HG02623 (cell line): ENCODE measurements around the gene HTT.

Source experiments
- ATAC-seq: cut with Tn5 transposase; IDR thresholded peaks from one replicate; pipeline ENCODE4 v1.9.1; 2021; ENCODE audit warnings: moderate library complexity; ENCODE audit not compliant: unreplicated experiment

Gene HTT

DNA sequence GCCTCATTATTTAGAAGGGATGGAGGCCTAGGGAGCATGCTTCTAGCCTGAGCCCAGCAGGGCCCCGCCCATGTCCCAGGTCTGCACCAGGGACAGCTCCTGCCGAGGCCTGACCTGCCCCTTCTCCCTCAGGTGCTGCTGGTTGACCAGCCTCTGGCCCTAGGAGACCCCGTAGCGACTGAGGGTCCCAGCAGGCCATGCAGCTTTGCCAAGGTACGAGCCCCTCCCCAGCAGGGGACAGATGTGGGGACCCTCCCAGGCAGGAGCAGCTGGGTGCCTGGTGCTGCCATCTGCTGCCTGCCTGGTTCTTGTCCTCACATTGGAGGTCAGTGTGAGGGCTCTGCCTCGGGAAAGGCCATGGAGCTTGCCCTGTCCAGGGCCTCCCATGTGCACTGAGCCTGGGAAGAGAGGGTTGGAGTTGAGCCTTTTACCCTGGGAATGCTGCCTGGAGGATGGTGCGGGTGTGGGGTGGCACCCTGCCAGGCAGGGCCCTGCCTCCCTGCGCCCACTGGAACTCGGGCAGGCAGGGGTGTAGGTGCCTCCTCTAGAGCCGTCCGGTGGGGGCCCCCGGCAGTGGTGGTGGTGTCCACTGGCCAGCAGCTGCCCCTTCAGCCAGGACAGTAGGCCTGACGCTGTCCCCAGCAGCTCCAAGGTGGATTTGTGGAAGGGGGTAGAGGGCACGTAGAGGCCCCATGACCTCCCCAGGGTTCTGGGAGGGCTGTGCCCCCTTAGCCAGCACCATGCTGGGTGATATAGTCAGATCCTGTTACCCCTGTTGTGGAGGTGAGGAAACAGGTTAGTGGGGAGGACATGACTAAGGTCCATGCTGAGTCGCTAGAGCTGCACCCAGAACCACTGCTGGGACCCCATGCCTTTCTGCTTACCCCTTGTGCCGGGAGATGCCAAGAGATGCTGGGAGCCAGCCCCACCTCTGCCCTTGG is 172.2 kb downstream of the HTT start:
- ATAC-seq = no peak

DNA sequence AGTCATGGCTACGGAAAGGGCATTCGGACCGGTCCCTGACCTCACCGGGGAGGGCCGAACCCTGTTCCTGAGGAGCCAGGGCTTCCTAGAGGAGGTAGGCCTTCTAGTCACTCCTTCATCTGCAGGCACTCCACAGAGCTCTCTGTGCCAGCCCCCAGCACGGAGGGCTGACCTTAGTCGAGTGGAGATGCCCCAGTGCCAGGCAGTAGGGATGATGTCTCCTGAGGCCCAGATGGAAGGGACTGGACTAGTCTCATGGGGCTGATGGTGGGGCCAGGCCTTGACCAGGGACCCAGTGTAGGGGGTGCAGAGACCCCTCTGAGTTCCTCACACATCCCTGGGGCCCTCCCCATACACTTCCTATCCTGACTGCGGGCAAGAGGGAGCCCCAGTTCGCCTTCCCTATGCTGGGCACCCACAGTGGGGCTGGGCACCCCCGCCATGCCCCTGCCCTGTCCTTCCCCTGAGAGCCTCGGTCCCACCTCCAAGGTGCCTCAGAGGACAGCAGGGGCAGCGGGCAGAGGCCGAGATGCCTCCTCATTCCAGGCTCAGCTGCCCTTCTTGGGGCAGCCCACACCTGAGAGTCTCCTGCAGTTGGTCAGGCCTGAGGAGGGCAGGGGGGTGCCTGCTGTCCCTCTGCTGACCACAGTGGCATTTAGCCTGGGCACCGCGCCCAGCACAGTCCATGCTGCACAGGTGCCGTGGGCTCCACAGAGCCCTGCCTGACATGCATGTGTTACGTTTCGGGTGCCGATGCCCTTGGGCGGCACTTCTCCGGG is 173.1 kb downstream of the HTT start:
- ATAC-seq = no peak

DNA sequence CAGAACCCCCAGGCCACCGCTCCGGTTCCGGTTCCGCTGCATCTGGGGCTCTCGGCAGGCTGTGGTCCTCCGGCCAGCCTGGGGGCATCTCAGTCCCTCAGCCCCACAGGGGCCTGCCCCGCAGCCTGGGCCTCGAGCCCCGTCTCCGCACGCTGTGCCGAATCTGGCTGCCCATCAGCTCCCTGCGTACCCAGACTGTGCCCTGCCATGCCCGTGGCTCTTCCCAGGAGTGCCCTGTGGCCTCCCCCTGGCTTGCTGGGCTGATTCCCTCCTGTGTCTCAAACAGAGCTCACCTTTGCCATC is 173.6 kb downstream of the HTT start:
- no peak for ATAC-seq

DNA sequence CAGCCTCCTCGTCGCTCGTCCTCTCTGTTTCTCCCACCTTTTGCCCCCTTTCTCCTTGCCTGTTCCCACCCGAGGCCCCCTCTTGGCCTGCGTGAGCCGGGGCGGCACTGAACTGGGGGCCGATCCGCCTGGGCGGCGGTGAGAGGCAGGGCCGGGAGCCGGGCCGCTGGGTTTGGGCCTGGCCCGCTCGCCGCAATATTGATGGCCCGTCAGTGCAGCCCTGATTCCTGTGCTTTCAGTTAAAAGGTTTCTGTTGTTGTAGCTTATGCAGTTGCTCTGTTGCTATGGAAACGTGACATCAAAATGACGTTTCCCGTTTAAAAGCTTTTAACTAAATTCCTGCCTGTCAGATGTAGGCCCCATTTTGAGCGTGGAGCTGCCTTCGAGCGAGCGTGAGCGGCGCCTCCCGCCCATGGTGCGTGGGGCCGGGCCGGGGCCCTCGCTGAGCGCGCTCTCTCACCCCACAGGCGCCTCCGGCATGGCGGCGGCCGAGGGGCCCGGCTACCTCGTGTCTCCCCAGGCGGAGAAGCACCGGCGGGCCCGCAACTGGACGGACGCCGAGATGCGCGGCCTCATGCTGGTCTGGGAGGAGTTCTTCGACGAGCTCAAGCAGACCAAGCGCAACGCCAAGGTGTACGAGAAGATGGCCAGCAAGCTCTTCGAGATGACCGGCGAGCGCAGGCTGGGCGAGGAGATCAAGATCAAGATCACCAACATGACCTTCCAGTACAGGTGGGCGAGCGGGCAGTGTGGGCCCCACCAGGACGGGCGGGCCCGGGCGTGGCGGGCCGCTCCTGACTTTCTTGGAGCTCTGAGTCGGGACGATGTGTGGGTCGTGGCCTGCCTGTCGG is 174.6 kb downstream of the HTT start, which contains the start of gene MSANTD1:
MSANTD1 (plus strand) TSS at position 349 of the 851 bp plus-strand sequence; CDS start at position 413, 64 bp downstream.
- no peak for ATAC-seq

DNA sequence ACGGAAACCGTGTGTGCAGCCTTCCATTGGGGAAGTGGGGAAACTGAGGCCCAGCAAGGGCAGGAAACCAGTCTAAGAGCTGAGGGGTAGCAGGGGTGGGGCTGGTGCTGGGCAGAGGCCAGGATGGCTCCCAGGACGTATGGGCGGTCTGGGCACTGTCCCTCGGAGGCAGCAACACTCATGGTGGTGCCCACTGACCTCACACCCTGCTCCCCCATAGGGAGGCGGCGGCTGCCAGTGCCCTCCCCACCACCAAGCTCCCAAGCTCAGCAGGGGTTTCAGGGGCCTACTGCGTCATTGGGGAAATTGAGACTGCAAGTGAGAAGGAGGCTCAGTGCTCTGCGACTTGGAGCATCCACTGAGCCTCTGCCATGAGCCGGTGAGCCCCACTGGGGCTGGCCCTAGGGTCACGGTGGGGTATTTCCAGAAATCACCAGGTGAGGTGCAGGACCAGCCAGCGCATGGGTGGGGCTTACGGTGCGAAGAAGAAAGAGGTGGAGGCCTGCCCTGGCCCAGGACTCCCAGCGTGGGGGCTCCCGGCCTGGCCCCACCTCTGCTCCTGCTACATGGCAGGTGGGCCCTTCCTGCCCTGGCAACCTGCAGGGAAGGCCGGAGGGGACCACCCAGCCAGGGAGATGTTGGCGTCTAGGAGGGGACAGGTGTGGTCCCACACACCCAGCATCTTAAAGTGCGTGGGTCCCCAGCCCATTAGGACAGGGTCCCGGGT is 175.4 kb downstream of the HTT start:
- ATAC-seq = no peak

DNA sequence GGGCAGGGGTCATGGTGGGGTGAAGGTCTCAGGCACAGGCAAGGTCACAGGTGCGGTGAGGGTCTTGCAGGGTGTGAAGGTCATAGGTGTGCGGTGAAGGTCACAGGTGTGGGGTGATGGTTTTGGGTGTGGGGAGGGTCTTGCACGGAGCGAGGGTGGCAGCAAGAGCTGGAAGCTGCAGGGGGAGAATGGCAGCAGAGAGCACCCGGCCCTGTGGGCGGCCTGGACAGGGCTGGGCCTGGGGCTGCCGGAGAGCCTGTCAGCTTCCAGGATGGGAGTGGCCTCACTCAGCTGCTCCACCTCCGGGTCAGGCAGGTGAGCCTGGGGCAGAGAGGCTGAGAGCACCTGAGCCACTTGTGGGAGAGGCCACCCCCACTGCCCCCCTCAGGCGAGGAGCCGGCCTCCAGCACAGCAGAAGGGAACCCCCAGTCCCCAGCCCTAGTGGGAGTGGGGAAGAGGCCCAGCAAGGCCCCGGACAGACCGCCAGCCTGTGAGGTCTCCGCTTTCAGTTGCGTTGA is 176.0 kb downstream of the HTT start:
- ATAC-seq = no peak

DNA sequence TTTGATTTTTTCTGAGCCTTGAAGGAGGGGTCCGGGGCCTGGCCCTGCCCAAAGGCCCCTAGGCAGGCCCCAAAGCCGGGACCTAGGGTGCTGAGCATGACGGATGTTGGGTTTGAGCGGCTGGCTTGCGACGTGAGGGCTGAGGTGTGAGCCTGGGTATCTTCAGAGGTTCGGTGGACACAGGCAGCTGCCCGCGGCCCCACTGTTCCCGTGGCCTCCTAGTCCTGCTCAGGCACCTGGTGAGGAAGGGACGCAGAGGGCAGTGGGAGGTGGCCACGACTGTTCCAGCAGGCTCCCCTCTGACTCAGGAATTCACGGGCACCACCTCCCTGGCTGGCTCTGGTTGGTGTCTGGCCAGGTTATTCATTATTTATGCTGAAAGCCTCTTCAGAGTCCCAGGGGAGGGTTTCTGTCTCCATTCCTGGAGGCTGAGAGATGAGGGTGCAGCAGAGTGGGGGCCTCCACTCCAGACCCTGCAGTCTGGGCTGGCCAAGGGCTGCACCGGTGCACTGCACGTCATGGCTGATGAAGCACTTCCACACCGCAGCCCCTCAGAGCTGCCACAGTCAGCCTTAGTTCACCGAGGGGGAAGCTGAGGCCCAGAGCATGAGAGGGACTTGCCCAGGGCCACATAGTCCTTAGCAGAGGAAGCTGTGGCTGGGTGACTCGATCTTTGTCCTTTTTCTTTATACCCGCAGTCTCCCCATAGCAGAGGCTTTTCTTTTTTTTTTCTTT is 176.6 kb downstream of the HTT start:
- ATAC-seq = no peak

DNA sequence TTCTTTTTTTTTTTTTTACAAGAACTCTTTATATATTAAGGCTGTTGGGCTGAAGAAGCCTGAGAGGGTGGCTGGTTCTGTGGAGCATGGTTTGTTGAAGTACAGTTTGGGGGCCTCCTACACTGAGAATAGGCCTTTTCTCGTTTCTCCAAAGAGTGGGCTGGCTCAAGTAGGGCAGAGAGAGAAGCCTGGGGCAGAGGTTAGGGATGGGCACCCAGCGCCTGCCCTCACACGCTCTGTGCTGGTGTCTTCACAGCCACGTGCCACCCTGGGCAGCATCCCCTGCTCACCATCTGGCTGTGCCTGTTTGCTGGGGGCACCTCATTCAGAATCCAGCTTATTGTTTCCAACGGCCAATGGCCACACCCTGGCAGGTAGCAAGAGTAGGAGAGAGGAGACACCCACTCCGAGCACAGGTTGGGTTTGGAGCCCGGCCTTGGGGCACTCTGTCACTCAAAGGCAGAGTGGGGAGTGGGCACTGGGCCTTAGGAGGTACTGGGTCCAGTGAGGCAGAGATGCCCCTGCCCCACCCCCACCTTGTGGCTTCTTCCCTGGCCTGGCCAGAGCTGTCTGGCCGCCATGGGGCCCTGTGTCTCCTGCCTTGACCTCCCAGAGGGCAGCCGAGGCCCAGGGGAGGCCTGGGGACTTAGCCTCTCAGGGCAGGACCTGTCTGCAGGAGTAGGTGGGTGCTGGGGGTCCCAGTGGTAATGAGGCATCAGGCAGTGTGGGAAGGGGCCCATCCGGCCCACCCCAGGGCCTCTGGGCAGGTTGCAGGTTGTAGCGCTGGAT is 177.4 kb downstream of the HTT start:
- ATAC-seq = no peak

DNA sequence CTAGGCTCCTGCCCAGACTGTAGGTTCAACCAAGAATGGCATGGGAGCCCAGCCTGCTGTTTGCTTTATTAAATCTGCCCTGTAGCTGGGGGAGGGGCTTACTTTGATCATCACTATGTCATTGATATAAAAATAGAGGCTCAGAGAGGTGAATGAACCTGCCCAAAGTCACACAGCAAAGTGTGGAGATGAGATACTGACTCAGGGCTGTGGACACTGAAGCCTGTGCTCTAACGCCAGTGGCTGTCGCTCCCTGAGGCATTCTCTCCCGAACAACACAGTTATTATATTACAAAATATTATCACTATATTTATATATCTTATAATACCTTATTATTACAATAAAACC is 178.0 kb downstream of the HTT start:
- ATAC-seq = no peak

DNA sequence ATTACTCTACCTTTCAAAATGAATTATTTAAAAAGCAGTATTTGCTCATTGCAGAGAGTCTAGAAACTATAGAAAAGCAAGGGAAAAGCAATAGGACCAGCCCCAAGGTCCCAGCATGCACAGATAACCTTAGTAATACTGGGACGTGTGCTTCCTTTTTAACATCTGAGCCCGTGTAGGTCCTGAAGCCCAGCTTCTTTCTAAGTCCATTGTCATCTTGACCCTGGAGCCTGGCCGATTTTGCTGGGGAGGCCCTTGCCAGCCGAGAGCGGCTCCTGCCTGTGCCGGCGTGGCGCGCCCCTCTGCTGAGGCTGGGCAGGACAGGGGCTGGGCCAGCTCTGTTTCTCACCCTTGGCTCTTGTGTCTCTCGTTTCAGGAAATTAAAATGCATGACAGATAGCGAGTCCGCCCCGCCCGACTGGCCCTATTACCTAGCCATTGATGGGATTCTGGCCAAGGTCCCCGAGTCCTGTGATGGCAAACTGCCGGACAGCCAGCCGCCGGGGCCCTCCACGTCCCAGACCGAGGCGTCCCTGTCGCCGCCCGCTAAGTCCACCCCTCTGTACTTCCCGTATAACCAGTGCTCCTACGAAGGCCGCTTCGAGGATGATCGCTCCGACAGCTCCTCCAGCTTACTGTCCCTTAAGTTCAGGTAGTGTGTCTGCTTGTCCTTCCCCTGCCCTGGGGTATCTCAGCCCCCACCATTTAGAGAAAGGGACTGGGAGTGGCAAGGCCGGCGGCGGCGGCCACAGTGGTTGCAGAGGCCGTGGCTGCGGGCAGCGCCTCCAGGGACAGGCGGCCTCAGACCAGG is 178.6 kb downstream of the HTT start:
- ATAC-seq = no peak

DNA sequence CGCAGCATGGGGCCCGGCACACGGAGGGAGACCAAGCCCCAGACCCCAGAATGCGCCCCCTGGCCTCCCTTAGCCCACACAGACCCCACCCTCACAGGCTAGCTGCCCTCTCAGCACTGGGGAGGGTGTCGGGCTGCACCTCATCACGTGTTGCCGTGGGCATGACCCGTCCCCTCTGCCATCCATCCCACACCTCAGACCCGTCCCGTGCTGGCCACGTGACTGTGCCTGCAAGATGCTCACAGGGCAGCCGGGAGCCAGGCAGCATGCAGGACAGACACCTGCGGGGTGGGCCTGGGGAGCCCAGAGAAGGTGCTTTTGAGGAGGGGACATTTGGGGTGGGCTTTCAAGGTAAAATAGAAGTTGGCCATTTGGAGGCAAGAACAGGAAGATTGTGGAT is 179.3 kb downstream of the HTT start:
- no peak for ATAC-seq

DNA sequence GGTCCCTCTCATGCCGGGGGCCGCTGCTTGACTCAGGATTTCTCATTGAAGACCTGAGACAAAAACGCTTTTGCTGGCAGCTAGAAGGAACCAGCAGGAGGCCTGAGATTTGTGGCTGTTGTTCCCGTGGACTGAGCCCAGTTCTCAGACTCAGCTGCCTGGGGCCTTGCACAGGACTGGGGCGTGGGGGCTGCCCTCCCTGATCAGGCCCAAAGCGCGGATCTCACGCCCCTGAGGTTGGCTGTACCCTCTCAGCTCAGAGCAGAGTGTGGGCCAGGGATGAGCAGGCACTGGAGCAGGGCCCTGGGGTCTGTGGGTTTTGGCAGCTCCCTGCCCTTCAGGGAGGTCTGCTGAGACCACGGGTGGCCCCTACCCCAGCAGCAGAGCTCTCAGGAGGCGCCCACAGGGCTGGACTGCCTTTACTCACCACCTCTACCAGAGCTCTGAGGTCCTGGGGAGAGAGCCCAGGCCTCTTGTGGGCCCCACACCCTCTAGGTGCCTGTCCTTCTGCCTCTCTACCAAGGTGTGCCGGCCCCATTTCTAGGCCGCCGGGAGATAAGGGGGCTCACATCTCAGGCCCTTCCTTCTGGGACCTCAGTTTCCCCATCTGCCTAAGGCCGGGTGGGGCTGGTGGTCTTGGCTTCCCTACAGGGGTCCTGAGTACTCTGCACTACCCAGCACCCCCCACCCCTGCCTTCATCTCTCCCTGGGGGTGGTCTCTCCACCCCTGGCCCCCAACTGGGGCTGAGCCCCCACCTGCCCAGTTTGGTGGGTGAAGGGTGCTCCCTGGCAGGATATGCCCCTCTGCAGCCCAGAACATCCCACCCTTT is 180.0 kb downstream of the HTT start:
- no peak for ATAC-seq

DNA sequence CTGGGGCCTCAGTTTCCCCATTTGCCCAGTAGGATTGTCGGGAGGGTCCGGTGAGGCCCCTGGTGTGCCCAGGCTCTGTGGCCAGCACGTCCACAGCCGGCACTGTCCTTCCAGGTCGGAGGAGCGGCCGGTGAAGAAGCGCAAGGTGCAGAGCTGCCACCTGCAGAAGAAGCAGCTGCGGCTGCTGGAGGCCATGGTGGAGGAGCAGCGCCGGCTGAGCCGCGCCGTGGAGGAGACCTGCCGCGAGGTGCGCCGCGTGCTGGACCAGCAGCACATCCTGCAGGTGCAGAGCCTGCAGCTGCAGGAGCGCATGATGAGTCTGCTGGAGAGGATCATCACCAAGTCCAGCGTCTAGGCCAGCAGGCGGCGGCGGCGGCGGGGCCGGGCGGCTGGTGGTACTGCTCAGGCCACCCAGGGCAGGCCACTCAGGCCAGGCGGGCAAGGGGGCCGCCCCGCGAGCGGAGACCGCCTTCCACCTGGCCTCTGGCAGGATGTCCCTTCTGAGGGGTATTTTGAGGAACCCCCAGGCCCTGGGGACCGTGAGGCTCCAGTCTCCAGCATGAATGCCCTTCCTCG is 181.2 kb downstream of the HTT start:
- ATAC-seq = no peak

DNA sequence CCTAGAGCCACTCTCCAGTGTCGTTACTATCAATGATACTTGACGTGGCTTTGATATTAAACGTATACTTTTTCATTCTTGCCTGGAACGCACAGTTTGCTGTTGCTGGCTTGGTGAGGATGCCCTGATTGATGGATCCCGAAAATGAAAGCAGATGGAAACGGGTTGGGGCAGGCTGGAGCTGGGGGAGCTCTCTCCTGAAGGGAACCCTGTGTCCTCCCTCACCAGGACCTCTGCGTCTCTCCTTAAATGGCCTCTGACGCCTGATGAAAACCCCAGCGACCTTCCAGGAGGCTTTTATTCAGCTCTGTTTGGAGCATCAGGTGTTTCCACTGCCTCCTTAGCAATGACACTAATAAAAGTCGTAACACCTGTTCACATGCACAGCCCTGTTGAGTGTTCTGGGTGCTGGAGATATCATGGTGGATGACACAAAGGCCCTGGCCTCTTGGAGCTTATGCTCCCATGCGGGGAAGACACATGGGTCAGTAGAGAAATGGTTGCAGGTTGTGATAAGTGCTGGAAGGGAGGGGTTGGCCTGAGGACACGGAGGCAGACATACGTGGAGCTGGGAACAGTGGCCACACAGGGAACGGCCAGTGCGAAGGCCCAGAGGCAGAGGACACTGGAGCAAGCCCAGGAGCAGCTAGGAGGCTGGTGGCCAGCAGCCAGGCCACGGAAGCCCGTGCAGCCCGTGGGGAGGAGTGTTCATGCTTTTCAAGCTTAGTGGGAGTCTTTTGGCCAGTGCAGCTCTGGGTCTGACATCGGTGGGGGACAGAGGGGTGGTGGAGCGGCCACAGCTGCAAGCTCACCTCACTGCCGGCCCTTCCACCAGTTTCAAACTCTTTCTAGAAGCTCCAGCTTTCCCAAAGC is 182.0 kb downstream of the HTT start:
- ATAC-seq = no peak

DNA sequence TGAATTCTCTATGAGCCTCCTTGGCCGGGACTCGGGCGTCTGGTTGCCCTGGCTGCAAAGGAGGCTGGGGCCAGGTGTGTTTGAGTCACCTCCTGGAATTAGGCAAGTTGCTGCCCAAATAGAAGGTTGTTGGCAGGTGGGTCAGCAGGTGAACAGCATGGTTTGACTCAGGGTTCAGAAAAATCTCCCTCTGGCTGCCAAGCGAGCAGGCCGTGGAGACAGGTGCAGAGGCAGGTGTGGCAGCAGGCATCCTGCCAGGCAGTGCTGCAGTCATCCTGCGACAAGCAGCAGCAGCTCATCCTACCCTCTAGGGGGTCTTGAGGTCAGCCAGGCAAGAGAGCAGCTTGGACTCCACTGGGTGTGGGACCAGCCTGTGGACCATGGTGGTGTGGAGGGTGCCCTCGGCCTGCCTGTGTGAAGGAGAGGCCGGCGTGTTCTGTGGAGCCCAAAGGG is 182.6 kb downstream of the HTT start:
- ATAC-seq = no peak
